NCI-H146 treated with DMSO at 0.1 percent for 48 hours (cell line): ENCODE measurements around the gene C16orf86.
"Not testable (repeated sequence)": the region's sequence is repeated elsewhere in the genome, so short reads cannot be mapped to it uniquely, and the experiment has no call there.

Source experiments
- DNase-seq: peaks from one replicate; lab custom pipeline; 2025; ENCODE audit not compliant: unreplicated experiment; lab: John Stamatoyannopoulos, UW

The C16orf86 gene

GRCh38 chr16:67685388-67686112, 18.9 kb downstream of the C16orf86 start:
- no peak for DNase-seq

DNA sequence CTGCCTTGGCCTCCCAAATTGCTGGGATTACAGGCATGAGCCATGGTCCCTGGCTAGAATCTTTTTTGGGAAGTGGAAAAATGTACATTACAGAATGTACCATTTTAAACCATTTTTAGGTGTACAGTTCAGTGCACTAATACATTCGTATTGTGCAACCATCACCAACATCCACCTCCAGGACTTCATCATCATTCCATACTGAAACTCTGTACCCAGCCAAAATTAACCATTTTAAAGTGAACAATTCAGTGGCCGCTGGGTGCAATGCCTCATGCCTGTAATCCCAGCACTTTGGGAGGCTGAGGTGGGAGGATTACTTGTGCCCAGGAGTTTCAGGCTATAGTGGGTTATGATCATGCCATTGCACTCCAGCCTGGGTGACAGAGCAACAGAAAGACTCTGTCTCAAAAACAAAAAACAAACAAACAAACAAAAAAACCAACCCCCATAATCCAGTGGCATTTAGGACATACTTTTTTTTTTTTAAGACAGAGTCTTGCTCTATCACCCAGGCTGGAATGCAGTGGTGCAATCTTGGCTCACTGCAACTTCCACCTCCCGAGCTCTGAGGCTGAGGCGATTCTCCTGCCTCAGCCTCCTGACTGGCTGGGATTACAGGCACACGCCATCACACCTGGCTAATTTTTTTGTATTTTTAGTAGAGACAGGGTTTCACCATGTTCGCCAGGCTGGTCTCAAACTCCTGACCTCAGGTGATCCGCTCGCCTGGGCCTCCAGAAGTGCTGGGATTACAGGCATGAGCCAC, 27.1 kb downstream of the C16orf86 start:
- not testable (repeated sequence) for DNase-seq

DNA sequence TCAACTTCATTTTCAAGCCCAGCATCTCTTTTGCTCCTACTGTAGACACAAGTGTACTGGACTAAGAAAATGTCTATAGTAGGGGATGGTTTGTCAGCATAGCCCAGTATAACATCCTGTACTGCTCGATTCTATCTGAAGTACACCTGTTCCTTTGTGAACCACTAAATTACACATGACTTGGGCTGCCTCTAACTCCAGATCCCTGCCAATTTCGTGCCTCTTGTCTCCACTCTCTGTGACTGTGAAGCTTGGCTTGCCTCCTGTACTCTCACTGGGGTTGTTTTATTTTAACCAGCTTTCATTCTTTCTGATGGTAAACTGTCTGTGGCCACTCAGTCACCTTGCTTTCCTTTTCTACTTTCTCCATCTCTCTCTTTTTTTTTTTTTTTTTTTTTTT, 28.0 kb downstream of the C16orf86 start:
- DNase-seq: no peak

DNA sequence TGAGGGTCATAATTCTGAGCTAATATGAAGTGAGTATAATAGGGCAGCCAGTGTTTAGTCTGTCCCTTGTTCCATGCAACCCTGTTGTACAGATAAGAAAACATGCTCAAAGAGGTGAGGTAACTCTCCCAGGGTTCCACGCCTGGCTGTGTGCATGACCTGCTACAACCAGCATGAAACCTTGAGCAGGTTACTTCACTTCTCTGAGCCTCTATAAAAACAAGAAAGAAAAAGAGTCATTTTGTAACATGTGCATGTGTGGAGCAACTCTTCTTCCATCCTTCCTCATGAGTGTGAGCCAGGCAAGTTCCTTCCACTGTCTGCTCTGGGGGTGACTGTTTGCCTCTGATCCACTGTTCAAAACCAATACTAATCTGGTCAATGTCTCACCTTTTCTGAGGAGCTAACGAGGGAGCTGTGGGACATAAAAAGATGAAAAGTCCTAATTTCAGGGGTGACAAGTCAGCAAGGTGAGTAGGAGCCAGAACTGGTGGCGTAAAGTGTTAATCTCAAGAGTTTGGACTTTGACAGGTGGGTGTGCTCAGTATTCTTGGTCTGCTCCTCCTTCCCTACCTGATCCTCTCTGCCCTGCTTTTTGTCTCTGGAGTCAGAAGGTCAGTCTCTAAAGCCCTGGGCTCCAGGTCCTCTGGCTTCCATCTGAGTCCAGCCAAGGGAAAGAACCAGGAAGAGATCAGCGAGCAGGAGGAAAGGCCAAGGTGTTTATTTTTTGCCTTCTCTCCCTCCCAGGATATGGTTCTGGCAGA, 31.0 kb downstream of the C16orf86 start:
- no peak for DNase-seq

- DNase-seq: no peak
Measured at GRCh38 chr16:67699265-67699664, 32.7 kb downstream of the C16orf86 start.

DNA sequence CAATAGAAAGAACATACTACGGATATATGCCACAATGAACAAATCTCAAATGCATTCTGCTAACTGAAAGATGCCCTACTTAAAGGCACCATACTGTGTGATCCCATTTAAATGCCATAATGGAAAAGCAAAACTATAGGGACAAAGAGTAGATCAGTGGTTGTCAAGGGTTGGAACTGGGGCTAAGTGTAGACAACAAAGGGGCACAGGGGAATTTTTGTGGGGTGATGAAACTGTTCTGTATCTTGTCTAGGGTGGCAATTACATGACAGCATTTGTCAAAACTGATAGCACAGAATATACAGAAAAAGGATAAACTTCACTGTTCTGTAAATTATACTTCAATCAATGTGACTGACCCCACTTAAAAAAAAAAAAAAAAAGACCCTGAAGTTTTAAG, 34.8 kb downstream of the C16orf86 start:
- no peak for DNase-seq

GRCh38 chr16:67702130-67702529, 35.5 kb downstream of the C16orf86 start:
- no peak for DNase-seq

DNA sequence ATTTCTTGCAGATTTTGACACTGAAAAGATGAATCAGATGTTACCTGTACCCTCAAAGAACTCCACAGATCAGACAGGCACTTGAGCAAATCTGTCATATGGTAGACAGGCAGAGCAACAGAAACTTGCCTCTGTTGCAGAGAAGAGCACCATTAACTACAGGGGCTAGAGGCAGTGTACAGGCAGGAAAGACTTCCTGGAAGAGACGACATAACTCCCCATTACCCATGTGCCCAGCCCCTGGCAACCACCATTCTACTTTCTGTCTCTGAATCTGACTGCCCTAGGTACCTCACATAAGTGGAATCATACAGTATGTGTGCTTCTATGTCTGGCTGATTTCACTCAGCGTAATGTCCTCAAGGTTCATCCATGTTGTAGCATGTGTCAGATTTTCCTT, 37.0 kb downstream of the C16orf86 start:
- DNase-seq: no peak

DNA sequence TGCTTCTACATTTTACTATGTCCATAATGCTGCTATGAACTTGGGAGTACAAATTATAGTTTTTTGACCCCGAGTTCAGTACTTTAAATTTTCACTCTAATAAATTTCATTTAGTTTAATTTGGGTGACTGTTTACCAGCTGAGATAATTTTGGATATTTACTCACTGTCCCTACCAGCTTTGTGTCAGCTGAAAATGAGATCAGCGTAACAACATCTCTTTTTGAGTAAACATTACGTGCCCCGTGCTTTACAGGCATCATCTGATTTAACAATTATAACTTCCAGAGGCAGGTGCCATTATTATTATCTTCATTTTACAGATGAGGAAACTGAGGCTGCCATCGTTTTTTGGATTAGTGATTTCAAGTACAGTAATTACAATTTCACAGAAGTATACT, 37.5 kb downstream of the C16orf86 start:
- DNase-seq: no peak

DNA sequence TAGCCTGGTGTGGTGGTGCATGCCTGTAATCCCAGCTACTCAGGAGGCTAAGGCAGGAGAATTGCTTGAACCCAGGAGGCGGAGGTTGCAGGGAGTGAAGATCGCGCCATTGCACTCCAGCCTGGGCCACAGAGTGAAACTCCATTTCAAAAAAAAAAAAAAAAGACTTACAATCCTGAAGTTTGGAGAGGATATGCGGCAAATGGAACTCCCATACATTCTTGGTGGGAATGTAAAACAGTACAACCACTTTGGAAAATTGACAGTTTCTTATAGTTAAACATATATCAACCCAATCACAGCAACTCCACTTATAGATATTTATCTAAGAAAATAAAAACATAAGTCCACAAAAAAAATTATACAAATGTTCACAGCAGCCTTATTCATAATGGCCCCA, 40.6 kb downstream of the C16orf86 start:
- no peak for DNase-seq

DNA sequence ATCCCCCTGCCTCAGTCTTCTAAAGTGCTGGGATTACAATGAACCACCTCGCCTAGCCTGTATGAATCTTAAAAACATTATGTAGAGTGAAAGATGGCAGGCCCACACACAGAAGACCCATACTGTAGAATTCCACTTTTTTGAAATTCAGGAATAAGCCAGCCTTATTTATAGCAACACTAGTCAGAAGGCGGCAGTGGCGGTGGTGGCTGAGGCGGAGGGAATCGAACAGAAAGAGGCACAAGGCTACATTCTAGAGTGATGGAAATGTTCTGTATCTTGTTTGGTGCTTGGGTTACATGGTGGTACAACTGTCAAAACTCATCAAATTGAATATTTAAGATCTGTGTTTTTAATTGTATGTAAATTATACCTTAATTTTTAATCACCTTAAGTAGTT, 41.2 kb downstream of the C16orf86 start:
- no peak for DNase-seq

GRCh38 chr16:67708368-67708771, 41.8 kb downstream of the C16orf86 start:
- DNase-seq: no peak

GRCh38 chr16:67709050-67709449, 42.4 kb downstream of the C16orf86 start:
- DNase-seq: no peak

DNA sequence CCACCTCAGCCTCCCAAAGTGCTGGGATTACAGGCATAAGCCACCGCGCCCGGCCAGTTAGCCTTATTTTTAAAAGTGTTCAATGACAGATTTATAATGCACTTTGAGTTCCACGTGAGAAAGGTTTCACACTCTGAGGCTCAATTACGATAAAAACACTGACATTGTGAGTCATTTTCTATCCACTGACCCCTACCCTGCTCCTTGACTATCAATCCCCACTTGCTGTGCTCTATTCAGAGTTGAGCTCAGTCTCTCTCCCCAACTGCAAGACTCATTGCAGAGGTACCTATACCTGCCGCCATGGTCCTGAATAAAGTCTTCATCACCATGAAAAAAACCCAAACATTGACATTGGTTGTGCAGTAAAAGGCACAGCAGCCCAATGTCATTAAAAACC, 44.0 kb downstream of the C16orf86 start:
- no peak for DNase-seq

DNA sequence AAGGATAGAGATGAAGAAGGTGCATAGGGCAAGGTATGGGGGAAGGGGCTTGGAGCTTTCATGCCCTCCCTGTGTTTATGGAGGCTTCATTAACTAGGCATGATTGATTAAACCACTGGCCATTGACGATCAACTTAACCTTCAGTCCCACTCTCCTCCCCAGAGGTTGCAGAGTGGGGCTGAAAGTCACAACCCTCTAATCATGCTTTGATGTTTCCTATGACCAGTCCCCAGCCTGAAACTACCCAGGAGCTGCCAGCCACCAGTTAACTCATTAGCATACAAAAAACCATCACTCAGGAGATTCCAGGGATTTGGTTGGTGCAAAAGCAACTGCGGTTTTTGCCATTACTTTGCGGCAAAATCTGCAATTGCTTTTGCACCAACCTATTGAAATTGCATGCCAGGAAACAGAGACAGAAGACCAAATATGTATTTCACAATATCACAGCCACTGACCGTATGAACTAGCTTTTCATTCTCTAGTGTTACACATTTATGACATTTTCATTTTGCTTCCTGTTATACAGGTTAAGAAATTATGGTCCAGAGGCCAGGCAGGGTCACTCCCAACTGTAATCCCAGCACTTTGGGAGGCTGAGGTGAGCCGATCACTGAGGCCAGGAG, 47.1 kb downstream of the C16orf86 start:
- no peak for DNase-seq

DNA sequence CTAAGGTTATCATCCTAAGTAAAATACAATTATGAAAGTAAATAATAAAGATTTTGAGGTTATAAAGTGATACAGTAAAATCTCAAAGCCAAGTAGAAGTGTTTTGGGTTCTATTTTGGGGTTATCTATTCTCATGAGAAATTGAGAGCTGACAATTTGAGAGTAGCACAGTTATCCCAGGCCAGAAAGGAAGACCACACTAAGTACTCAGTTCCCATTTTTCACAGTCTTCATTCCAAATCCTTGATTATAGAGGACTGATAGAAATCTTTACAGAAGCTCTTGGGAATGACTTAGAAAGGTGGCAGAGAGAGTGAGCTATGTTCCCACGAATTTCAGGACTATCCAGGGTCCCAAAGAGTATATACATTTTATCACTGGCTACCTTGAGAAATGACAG, 47.9 kb downstream of the C16orf86 start:
- no peak for DNase-seq

GRCh38 chr16:67716097-67716496, 49.5 kb downstream of the C16orf86 start:
- DNase-seq: no peak
